ENCODE results near the gene ACD. TPM values are rescaled to one million over a fixed set of nuclear protein-coding genes. Genes with fewer than 3 reads are reported as not detected.

Gene ACD
- total RNA-seq, 1 donor from 2014 or later: 24.5 TPM

GRCh38 chr16:67613808-67614207 is 46.3 kb downstream of the ACD start:
- H3K4me3 Mint-ChIP-seq: no peak overlapping the region
- H3K4me1 Mint-ChIP-seq: no peaks in the 10 kb centered on the region
- H3K36me3 Mint-ChIP-seq: peaks cover 27% of the 10 kb centered on the region
- H3K27me3 Mint-ChIP-seq (ENCODE audit: low read depth): no peaks in the 10 kb centered on the region
- no peaks in the 10 kb centered on the region for H3K9me3 Mint-ChIP-seq
- no peak for TF ChIP-seq CTCF (IDR thresholded peaks at IDR 0.05; ENCODE audit: unreplicated experiment)
- DNase-seq (ENCODE audit: low spot score in 2 of 2, unreplicated experiment in 2 of 2): no peak
- H3K27ac Mint-ChIP-seq: no peak overlapping the region

DNA sequence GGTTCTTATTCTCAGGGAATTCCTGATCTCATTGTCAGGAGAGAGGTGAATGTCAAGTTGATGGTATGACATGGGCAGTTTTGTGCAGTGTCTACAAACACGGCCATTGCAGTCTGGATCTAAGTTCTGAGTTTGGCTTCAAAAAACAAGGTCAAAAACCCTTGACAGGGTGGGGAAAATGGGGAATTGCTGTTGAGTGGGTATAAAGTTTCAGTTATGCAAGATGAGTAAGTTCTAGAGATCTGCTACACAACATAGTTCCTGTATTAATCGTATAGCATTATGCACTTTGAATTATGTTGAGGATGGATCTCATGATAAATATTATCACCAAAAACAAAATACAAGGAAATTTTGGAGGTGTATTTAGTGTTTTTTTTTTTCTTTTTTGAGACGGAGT is 51.7 kb downstream of the ACD start:
- Mint-ChIP-seq H3K4me1 (no peaks in the 10 kb centered on the region), H3K27ac (no peak overlapping the region), H3K4me3 (no peak overlapping the region), H3K27me3 (ENCODE audit: low read depth) (no peaks in the 10 kb centered on the region), H3K9me3 (no peaks in the 10 kb centered on the region), H3K36me3 (peaks cover 14% of the 10 kb centered on the region)
- DNase-seq (ENCODE audit: low spot score in 2 of 2, unreplicated experiment in 2 of 2): no peak
- no peak for TF ChIP-seq CTCF (IDR thresholded peaks at IDR 0.05; ENCODE audit: unreplicated experiment)

Other genes starting within 250 kb of the ACD start
- gene ZDHHC1, start 243.8 kb downstream of the ACD start, total RNA-seq: 14.5 to 16.7 TPM (median 15.4 TPM) in 3 replicates
- 3.0 to 4.1 TPM (median 3.7 TPM) in 3 replicates for gene HSD11B2, start 229.1 kb downstream of the ACD start, total RNA-seq
- gene ATP6V0D1, start 179.1 kb downstream of the ACD start, total RNA-seq: 50.9 to 53.7 TPM (median 53.2 TPM) in 3 replicates
- gene AGRP, start 176.7 kb downstream of the ACD start, total RNA-seq: not detected in 3 replicates
- gene RIPOR1, start 131.4 kb downstream of the ACD start, total RNA-seq: 55.9 to 69.2 TPM (median 58.9 TPM) in 3 replicates
- 58.0 to 61.4 TPM (median 60.5 TPM) in 3 replicates for gene CTCF, start 97.7 kb downstream of the ACD start, total RNA-seq
- 6.7 to 10.2 TPM (median 8.0 TPM) in 3 replicates for gene CARMIL2, start 15.1 kb downstream of the ACD start, total RNA-seq
- gene PARD6A, start 700 bp upstream of the ACD start, total RNA-seq: 1.9 to 2.2 TPM (median 1.9 TPM) in 3 replicates
- 11.7 to 13.0 TPM (median 12.8 TPM) in 3 replicates for gene ENKD1, start 6.5 kb upstream of the ACD start, total RNA-seq
- gene C16orf86, start 6.6 kb upstream of the ACD start, total RNA-seq: 1.2 to 2.0 TPM (median 1.8 TPM) in 3 replicates
- 22.8 to 27.0 TPM (median 26.1 TPM) in 3 replicates for gene GFOD2, start 59.1 kb upstream of the ACD start, total RNA-seq
- gene RANBP10, start 146.3 kb upstream of the ACD start, total RNA-seq: 24.0 to 26.8 TPM (median 24.5 TPM) in 3 replicates
- gene TSNAXIP1, start 146.6 kb upstream of the ACD start, total RNA-seq: 4.4 to 4.8 TPM (median 4.4 TPM) in 3 replicates
- gene THAP11, start 182.1 kb upstream of the ACD start, total RNA-seq: 27.6 to 28.6 TPM (median 28.1 TPM) in 3 replicates
- gene NUTF2, start 186.7 kb upstream of the ACD start, total RNA-seq: 130 to 141 TPM (median 132 TPM) in 3 replicates
- gene CENPT, start 187.4 kb upstream of the ACD start, total RNA-seq: 71.5 to 73.8 TPM (median 73.8 TPM) in 3 replicates
- gene EDC4, start 212.8 kb upstream of the ACD start, total RNA-seq: 71.7 to 83.4 TPM (median 80.2 TPM) in 3 replicates
- 0.66 to 0.99 TPM in 2 of 3 replicates, not detected in the other for gene NRN1L, start 224.6 kb upstream of the ACD start, total RNA-seq
- 41.5 to 44.5 TPM (median 43.3 TPM) in 3 replicates for gene PSKH1, start 233.0 kb upstream of the ACD start, total RNA-seq